Endothelial cell of umbilical vein (primary cell): ENCODE data around the gene ABHD14A. TPM values are rescaled to one million over a fixed set of nuclear protein-coding genes. Genes with fewer than 3 reads are reported as not detected.

Source experiments
- BruUV-seq: library from RNA; stranded (reverse); fragments of 400-500 nt; replicated peaks from 2 replicates; lab custom pipeline; 2021; lab: Mats Ljungman, UMichigan
- CTCF ChIA-PET: fragments of 300-600, 350-600 bp; sonication (Branson Sonifier 250); formaldehyde crosslinking; loops from one replicate; lab custom pipeline; 2021; ENCODE audit warnings: antibody characterized with exemption, inconsistent platforms; lab: Charles Lee
- POLR2A ChIA-PET: fragments of 300-600, 350-600 bp; sonication (Branson Sonifier 250); formaldehyde crosslinking; loops from one replicate; lab custom pipeline; 2021; ENCODE audit warnings: antibody characterized with exemption, inconsistent platforms; lab: Charles Lee
- DNase-seq: peaks from one replicate; pipeline ENCODE4 v3.0.0-alpha.2; 2011; ENCODE audit warnings: low read depth, low spot score
- FAIRE-seq: peaks from 2 replicates; lab custom pipeline; 2011; peaks lifted over from hg19 to GRCh38; lab: Jason Lieb, UNC
- H2AFZ ChIP-seq: 2 replicates; pipeline ENCODE4 v1.6.0; 2012; ENCODE audit warnings: low read depth, low read length, control low read depth, inconsistent platforms
- H3K27ac ChIP-seq: 2 replicates; pipeline ENCODE4 v1.5.1; 2011; ENCODE audit warnings: low read depth, mild to moderate bottlenecking, control low read depth, low read length, moderate library complexity; ENCODE audit not compliant: insufficient read depth
- H3K27me3 ChIP-seq, 2 experiments: 2 replicates each; pipeline versions ENCODE4 v1.6.0 to v1.6.1; 2011; ENCODE audit warnings: low read length in 2 of 2, mixed read lengths in 1 of 2; ENCODE audit not compliant: control insufficient read depth in 2 of 2, insufficient read depth in 2 of 2
- H3K36me3 ChIP-seq, 2 experiments: 2 replicates in 1 of 2; 3 replicates in 1 of 2; pipeline ENCODE4 v1.5.1; 2011; ENCODE audit warnings: low read length in 2 of 2, mild to moderate bottlenecking in 1 of 2, moderate library complexity in 1 of 2; ENCODE audit not compliant: control insufficient read depth in 2 of 2, insufficient read depth in 2 of 2; ENCODE audit errors: extremely low read depth in 1 of 2
- H3K4me1 ChIP-seq: 3 replicates; pipeline ENCODE4 v1.5.1; 2011; ENCODE audit warnings: mild to moderate bottlenecking, low read length; ENCODE audit not compliant: control insufficient read depth, insufficient read depth; ENCODE audit errors: extremely low read depth
- H3K4me2 ChIP-seq: 2 replicates; pipeline ENCODE4 v1.6.1; 2011; ENCODE audit warnings: low read length, control low read depth, mixed read lengths; ENCODE audit not compliant: insufficient read depth
- H3K4me3 ChIP-seq, 3 experiments: fragments of 200-600 bp in 1 of 3; sonication (generic), shearing (Covaris generic) in 1 of 3; replicated peaks in 1 of 3; 2 replicates each; pipeline ENCODE4 v1.5.1; 2011 to 2016; ENCODE audit warnings: control low read depth in 3 of 3, low read length in 3 of 3, mild to moderate bottlenecking in 2 of 3, inconsistent platforms in 1 of 3, low read depth in 1 of 3, moderate library complexity in 1 of 3; ENCODE audit not compliant: insufficient read depth in 1 of 3
- H3K79me2 ChIP-seq: 2 replicates; pipeline ENCODE4 v1.6.0; 2012; ENCODE audit warnings: low read length, inconsistent platforms; ENCODE audit not compliant: control insufficient read depth, insufficient read depth
- H3K9ac ChIP-seq: replicated peaks from 2 replicates; pipeline ENCODE3; 2011; ENCODE audit warnings: low read length, control low read depth; ENCODE audit not compliant: insufficient read depth; ENCODE audit errors: extremely low read depth
- H3K9me1 ChIP-seq: replicated peaks from 3 replicates; pipeline ENCODE4 v1.6.0; 2011; ENCODE audit warnings: mild to moderate bottlenecking, low read length; ENCODE audit not compliant: control insufficient read depth, insufficient read depth; ENCODE audit errors: extremely low read depth
- H3K9me3 ChIP-seq: replicated peaks from 2 replicates; pipeline ENCODE4 v1.5.1; 2012; ENCODE audit warnings: low read length, inconsistent platforms; ENCODE audit not compliant: control insufficient read depth, insufficient read depth
- H4K20me1 ChIP-seq: replicated peaks from 2 replicates; pipeline ENCODE3; 2011; ENCODE audit warnings: mild to moderate bottlenecking, low read length; ENCODE audit not compliant: control insufficient read depth, insufficient read depth; ENCODE audit errors: extremely low read depth
- CTCF ChIP-seq, 2 donors: IDR thresholded peaks; 1 replicate in 1 of 2; 2 replicates in 1 of 2; pipeline ENCODE4 v1.5.1; 2011; ENCODE audit warnings: low read length in 2 of 2, mild to moderate bottlenecking in 2 of 2, moderate library complexity in 2 of 2, control low read depth in 1 of 2, inconsistent platforms in 1 of 2, low read depth in 1 of 2; ENCODE audit not compliant: insufficient read depth in 1 of 2; ENCODE audit errors: extremely low read depth in 1 of 2
- EZH2 ChIP-seq: IDR thresholded peaks from 2 replicates; pipeline ENCODE4 v1.6.1; 2012; ENCODE audit warnings: borderline replicate concordance, low read depth, mild to moderate bottlenecking, moderate library complexity, low read length, inconsistent platforms; ENCODE audit not compliant: severe bottlenecking
- FOS ChIP-seq: IDR thresholded peaks from 2 replicates; pipeline ENCODE4 v1.6.1; 2011; ENCODE audit warnings: mild to moderate bottlenecking, low read length, moderate library complexity, borderline replicate concordance; ENCODE audit not compliant: insufficient read depth
- GATA2 ChIP-seq: IDR thresholded peaks from 2 replicates; pipeline ENCODE4 v1.7.0; 2011; ENCODE audit warnings: low read depth, mild to moderate bottlenecking, moderate library complexity, mixed read lengths, low read length; ENCODE audit not compliant: insufficient read length, insufficient read depth
- JUN ChIP-seq: IDR thresholded peaks from 2 replicates; pipeline ENCODE4 v1.6.1; 2011; ENCODE audit warnings: borderline replicate concordance, low read depth; ENCODE audit not compliant: insufficient read length, insufficient read depth
- MAX ChIP-seq: IDR thresholded peaks from 2 replicates; pipeline ENCODE4 v1.6.1; 2011; ENCODE audit not compliant: insufficient read depth, insufficient read length
- MYC ChIP-seq: IDR thresholded peaks from one replicate; pipeline ENCODE4 v1.6.1; 2011; ENCODE audit warnings: mild to moderate bottlenecking, low read depth, low read length
- POLR2A ChIP-seq: IDR thresholded peaks from 2 replicates; pipeline ENCODE4 v1.6.1; 2012; ENCODE audit warnings: low read depth, mild to moderate bottlenecking, control low read depth, low read length
- POLR2AphosphoS5 ChIP-seq: IDR thresholded peaks from 2 replicates; pipeline ENCODE4 v1.6.1; 2012; ENCODE audit warnings: low read depth, mild to moderate bottlenecking, control low read depth, low read length, moderate library complexity; ENCODE audit not compliant: insufficient read depth
- dilution Hi-C: fragments of 300-500 bp; cut with MboI; formaldehyde crosslinking; loops from one replicate; pipeline ENCODE4 v1.15.0; 2019; ENCODE audit warnings: low sequenced_read_pairs; ENCODE audit not compliant: extremely low pct_ligation_motif_present
- intact Hi-C: fragments of 100-400 bp; cut with micrococcal nuclease; formaldehyde crosslinking; loops from one replicate; pipeline ENCODE4 v1.10.0; 2022
- polyA plus RNA-seq, 4 experiments: library from polyadenylated mRNA; depleted of rRNA in 3 of 4; stranded (reverse) in 3 of 4; unstranded in 1 of 4; fragments of >200 nt; gene quantifications; 2 replicates each; pipeline versions ENCODE4 v1.2.1 to v1.2.3, GENCODE V29; 2011 to 2012; ENCODE audit warnings: missing spikeins in 1 of 4
- total RNA-seq: library from RNA; stranded (reverse); gene quantifications from 2 replicates; pipeline ENCODE4 v1.2.3, GENCODE V29; 2021

Gene ABHD14A
- total and polyA plus RNA-seq, 2 donors (not counting 3 experiments of a cell fraction or from before 2014, with no cell fraction given): 6.6 to 23.7 TPM

GRCh38 chr3:51982838-51983577, 8.1 kb downstream of the ABHD14A start, which contains the start of gene ACY1:
Gene ACY1 (plus strand): TSS chr3:51983535. CDS start chr3:51984065, 530 bp downstream.
- H3K36me3 ChIP-seq: no peaks in the 10 kb centered on the region
- TF ChIP-seq EZH2: no peak
- TF ChIP-seq POLR2AphosphoS5: peak; percentile 64
- no peak for TF ChIP-seq FOS
- peak; percentile 65 for TF ChIP-seq POLR2A
- TF ChIP-seq JUN: no peak
- TF ChIP-seq GATA2: no peak
- peak; percentile 92 for TF ChIP-seq MAX
- TF ChIP-seq CTCF (IDR thresholded peaks at IDR 0.05; ENCODE audit: extremely low read depth in 1 of 2, insufficient read depth in 1 of 2, low read depth in 1 of 2, low read length in 2 of 2): no peak
- TF ChIP-seq MYC: peak; percentile 55
- no peaks in the 10 kb centered on the region for H3K9me3 ChIP-seq
- H3K4me3 ChIP-seq: peak within 1 kb of the TSS; percentile 28 to 48 (median 39)
- H3K79me2 ChIP-seq: no peaks in the 10 kb centered on the region
- FAIRE-seq (peak; percentile 94), DNase-seq (peak; percentile 87)
- no peaks in the 10 kb centered on the region for H4K20me1 ChIP-seq
- peak within 1 kb of the TSS; percentile 8 for H2AFZ ChIP-seq
- no TSS peak for BruUV-seq
- ChIA-PET POLR2A (interaction anchor here (0.7 to 1.9 kb wide), 4 partner anchors 9 to 14 kb away, joined by 3 to 15 read pairs (median 5); partner anchors contain the start of genes ABHD14B and RPL29), CTCF (interaction anchor here (0.9 to 3.0 kb wide), 11 partner anchors 8 to 74 kb away, joined by 3 to 37 read pairs (median 6); partner anchors contain the start of genes ABHD14A, ABHD14B, DUSP7 and PARP3)
- peak within 1 kb of the TSS; percentile 12 for H3K4me2 ChIP-seq
- peaks cover 14% of the 10 kb centered on the region for H3K4me1 ChIP-seq
- no peaks in the 10 kb centered on the region for H3K27me3 ChIP-seq
- peak within 1 kb of the TSS; percentile 53 for H3K9ac ChIP-seq
- peak within 1 kb of the TSS; percentile 39 for H3K27ac ChIP-seq
- no peaks in the 10 kb centered on the region for H3K9me1 ChIP-seq
- dilution Hi-C loops (no loop called here), intact Hi-C loops (loop anchor here (1.0 to 2.0 kb wide), 3 partner anchors 8 to 40 kb away; partner anchors contain the start of genes ABHD14A, PARP3 and RPL29)
